OCI-LY1 (cell line): ENCODE results near the gene RNF169.

Experiments used
- EZH2 ChIP-seq: fragments of 200-600 bp; sonication (generic), shearing (Covaris generic); IDR thresholded peaks from 2 replicates; pipeline ENCODE4 v1.8.0; 2017; ENCODE audit warnings: borderline replicate concordance, mixed run types, mild to moderate bottlenecking, antibody characterized with exemption, low read length, moderate library complexity, mixed read lengths
- TF ChIP-seq, protein P1 (sequence below): fragments of 200-600 bp; sonication (generic), shearing (Covaris generic); IDR thresholded peaks from 2 replicates; pipeline ENCODE4 v1.5.1; 2017; ENCODE audit warnings: mild to moderate bottlenecking, antibody characterized with exemption, low read length, moderate library complexity, mixed read lengths

DNA sequence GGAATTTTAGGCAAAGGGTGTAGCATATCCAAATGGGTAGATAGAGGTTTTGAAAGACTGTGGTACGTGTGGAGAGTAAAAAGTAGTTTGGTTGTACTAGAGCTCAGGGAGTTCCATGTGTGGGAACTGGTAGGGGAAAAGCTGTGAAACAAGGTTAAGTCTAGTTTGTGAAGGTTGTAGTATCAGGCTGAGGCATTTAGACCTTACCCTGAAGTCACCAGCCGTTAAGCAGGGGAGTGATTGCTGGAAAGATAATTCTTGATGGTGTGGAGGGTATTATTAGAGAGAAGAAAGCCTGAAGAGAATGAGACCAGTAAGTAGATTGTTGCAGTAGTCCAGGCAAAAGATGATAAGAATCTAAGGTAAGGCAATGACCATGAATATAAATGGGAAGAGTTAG is 68.0 kb downstream of the RNF169 start:
- TF ChIP-seq, protein P1, sequence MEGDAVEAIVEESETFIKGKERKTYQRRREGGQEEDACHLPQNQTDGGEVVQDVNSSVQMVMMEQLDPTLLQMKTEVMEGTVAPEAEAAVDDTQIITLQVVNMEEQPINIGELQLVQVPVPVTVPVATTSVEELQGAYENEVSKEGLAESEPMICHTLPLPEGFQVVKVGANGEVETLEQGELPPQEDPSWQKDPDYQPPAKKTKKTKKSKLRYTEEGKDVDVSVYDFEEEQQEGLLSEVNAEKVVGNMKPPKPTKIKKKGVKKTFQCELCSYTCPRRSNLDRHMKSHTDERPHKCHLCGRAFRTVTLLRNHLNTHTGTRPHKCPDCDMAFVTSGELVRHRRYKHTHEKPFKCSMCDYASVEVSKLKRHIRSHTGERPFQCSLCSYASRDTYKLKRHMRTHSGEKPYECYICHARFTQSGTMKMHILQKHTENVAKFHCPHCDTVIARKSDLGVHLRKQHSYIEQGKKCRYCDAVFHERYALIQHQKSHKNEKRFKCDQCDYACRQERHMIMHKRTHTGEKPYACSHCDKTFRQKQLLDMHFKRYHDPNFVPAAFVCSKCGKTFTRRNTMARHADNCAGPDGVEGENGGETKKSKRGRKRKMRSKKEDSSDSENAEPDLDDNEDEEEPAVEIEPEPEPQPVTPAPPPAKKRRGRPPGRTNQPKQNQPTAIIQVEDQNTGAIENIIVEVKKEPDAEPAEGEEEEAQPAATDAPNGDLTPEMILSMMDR: no peak
- TF ChIP-seq EZH2: no peak
